Measurements from ENCODE around the gene HOXA13.
A peak's percentile ranks its signal among the peaks of the same experiment; 100 is the strongest.

Gene HOXA13

GRCh38 chr7:27193335-27194001, 6.4 kb downstream of the HOXA13 start:
- no peaks in the 10 kb centered on the region for H3K9me3 ChIP-seq (ENCODE audit: control insufficient read depth, insufficient read depth, low read length)
- H3K4me1 ChIP-seq (ENCODE audit: control insufficient read depth, insufficient read depth, low read length) = no peaks in the 10 kb centered on the region
- peak overlapping the region; percentile 20 for H3K4me3 ChIP-seq (ENCODE audit: low read depth, low read length)
- no peaks in the 10 kb centered on the region for H3K36me3 ChIP-seq (ENCODE audit: control insufficient read depth, insufficient read depth, low read length)
- H3K9ac ChIP-seq (ENCODE audit: low read depth, low read length) = no peak overlapping the region
- H3K27me3 ChIP-seq (ENCODE audit: control insufficient read depth, insufficient read depth, low read length) = peaks cover 100% of the 10 kb centered on the region

GRCh38 chr7:27192546-27193334, 7.2 kb downstream of the HOXA13 start:
- H3K9ac ChIP-seq (ENCODE audit: low read depth, low read length) = no peak overlapping the region
- peak overlapping the region; percentile 20 for H3K4me3 ChIP-seq (ENCODE audit: low read depth, low read length)
- no peaks in the 10 kb centered on the region for H3K36me3 ChIP-seq (ENCODE audit: control insufficient read depth, insufficient read depth, low read length)
- peaks cover 100% of the 10 kb centered on the region for H3K27me3 ChIP-seq (ENCODE audit: control insufficient read depth, insufficient read depth, low read length)
- no peaks in the 10 kb centered on the region for H3K4me1 ChIP-seq (ENCODE audit: control insufficient read depth, insufficient read depth, low read length)
- H3K9me3 ChIP-seq (ENCODE audit: control insufficient read depth, insufficient read depth, low read length) = no peaks in the 10 kb centered on the region

GRCh38 chr7:27191833-27192545, 7.9 kb downstream of the HOXA13 start:
- H3K9me3 ChIP-seq (ENCODE audit: control insufficient read depth, insufficient read depth, low read length) = no peaks in the 10 kb centered on the region
- peaks cover 3% of the 10 kb centered on the region for H3K4me1 ChIP-seq (ENCODE audit: control insufficient read depth, insufficient read depth, low read length)
- no peak overlapping the region for H3K9ac ChIP-seq (ENCODE audit: low read depth, low read length)
- peak overlapping the region; percentile 26 for H3K4me3 ChIP-seq (ENCODE audit: low read depth, low read length)
- peaks cover 100% of the 10 kb centered on the region for H3K27me3 ChIP-seq (ENCODE audit: control insufficient read depth, insufficient read depth, low read length)
- H3K36me3 ChIP-seq (ENCODE audit: control insufficient read depth, insufficient read depth, low read length) = no peaks in the 10 kb centered on the region

DNA sequence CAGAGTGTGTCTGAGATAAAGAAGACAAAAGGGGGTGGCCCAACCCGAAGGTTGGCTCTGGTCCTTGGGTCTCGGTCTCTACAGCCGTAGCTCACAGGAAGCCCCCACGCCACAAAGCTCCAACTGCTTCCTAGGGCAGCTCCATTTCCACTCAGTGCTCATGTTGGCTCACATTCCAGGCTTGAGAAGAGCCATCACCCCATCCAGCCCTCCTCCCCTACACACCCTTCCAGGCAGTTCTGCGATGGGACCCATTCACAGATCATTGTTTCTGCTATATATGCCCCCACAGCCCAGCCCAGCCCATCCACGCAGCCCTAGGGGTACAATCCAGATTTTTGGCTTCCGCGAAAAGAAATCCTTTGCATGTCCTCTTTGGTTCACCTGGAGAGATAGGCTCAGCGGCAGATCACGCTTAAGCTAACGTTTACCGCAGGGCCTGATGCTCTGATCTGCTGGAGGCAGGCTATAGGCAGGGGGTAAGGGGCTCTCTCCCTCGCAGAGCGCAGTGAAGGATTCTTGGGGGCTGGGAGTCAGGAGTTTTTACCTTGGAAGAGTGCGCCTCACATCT, 8.6 kb downstream of the HOXA13 start:
- no peaks in the 10 kb centered on the region for H3K9me3 ChIP-seq (ENCODE audit: control insufficient read depth, insufficient read depth, low read length)
- H3K9ac ChIP-seq (ENCODE audit: low read depth, low read length) = no peak overlapping the region
- no peaks in the 10 kb centered on the region for H3K36me3 ChIP-seq (ENCODE audit: control insufficient read depth, insufficient read depth, low read length)
- H3K27me3 ChIP-seq (ENCODE audit: control insufficient read depth, insufficient read depth, low read length) = peaks cover 100% of the 10 kb centered on the region
- H3K4me1 ChIP-seq (ENCODE audit: control insufficient read depth, insufficient read depth, low read length) = peaks cover 5% of the 10 kb centered on the region
- peak overlapping the region; percentile 26 for H3K4me3 ChIP-seq (ENCODE audit: low read depth, low read length)

DNA sequence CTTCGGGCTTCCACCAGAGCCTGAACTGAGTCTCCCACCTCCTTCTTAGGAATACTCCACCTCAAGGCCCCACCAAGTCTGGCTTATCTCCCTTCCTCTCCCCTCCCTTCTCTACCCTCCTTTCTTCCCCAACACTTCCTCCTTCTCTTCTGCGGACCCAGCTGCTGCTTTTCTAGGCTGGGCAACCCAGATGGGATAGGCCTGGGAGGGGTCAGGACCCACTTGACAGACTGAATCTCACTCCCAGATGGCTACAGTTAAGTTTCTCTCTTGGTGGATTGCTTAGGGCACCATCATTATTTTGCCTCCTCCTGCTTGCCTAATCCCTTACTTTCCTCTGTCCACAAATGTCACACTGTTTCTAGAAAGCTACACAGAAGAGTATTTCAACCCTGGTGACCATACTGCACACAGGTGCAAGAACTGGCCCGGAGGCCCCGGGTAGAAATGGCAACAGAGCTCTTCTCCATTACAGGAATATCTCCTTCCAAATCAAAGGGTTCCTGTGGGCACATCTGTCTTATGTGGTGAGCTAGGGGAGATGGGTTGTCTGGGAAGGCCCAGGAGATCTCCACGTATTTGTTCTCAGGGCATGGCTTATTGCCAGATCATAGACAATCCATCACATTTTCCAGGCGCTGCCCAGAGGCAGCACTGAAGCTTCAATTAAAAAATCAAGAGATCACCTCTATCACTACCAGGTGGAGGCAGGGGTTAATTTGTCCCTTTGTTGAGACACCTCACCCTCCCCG, 9.7 kb downstream of the HOXA13 start:
- Histone ChIP-seq H3K4me1 (ENCODE audit: control insufficient read depth, insufficient read depth, low read length) (peaks cover 8% of the 10 kb centered on the region), H3K36me3 (ENCODE audit: control insufficient read depth, insufficient read depth, low read length) (no peaks in the 10 kb centered on the region), H3K4me3 (ENCODE audit: low read depth, low read length) (peak overlapping the region; percentile 26), H3K27me3 (ENCODE audit: control insufficient read depth, insufficient read depth, low read length) (peaks cover 100% of the 10 kb centered on the region), H3K9me3 (ENCODE audit: control insufficient read depth, insufficient read depth, low read length) (no peaks in the 10 kb centered on the region), H3K9ac (ENCODE audit: low read depth, low read length) (no peak overlapping the region)

DNA sequence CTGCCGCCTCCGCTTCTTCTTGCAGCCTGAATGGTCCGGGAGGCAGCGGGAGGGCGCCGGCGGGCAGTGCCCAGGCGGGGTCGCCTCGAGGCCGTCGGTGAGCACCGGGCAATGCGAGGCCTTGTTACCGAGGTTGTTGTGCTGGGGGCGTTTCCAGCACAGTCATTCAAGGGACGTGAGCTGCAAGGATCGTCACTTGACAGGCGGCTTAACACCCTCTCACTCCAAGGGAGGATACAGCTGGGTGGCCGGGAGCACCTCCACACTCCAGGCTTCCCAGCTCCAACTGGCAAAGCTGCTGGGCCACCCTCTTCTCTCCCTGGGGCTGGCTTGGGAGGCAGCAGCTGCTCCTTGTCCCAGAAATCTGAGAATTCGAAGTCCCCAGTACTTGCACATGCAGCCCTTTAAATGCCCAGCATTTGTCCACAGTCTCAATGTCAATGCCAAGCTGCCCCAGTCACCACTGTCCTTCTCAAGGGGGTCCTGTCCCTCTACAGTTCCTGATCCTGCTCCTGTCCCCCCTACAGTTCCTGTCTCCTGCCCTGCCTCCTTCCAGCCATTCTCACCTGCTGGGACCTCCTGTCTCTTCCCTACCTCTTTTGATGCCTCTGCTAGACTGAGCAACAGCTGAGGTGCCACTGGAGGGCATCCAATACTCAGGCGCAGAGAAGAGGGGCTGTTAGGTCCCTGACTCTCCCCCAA, 10.4 kb downstream of the HOXA13 start:
- H3K9me3 ChIP-seq (ENCODE audit: control insufficient read depth, insufficient read depth, low read length) = no peaks in the 10 kb centered on the region
- peak overlapping the region; percentile 26 for H3K4me3 ChIP-seq (ENCODE audit: low read depth, low read length)
- peaks cover 8% of the 10 kb centered on the region for H3K4me1 ChIP-seq (ENCODE audit: control insufficient read depth, insufficient read depth, low read length)
- no peaks in the 10 kb centered on the region for H3K36me3 ChIP-seq (ENCODE audit: control insufficient read depth, insufficient read depth, low read length)
- no peak overlapping the region for H3K9ac ChIP-seq (ENCODE audit: low read depth, low read length)
- peaks cover 100% of the 10 kb centered on the region for H3K27me3 ChIP-seq (ENCODE audit: control insufficient read depth, insufficient read depth, low read length)

- peak overlapping the region; percentile 43 for H3K4me3 ChIP-seq (ENCODE audit: low read depth, low read length)
- no peaks in the 10 kb centered on the region for H3K36me3 ChIP-seq (ENCODE audit: control insufficient read depth, insufficient read depth, low read length)
- H3K9ac ChIP-seq (ENCODE audit: low read depth, low read length) = no peak overlapping the region
- H3K9me3 ChIP-seq (ENCODE audit: control insufficient read depth, insufficient read depth, low read length) = no peaks in the 10 kb centered on the region
- H3K4me1 ChIP-seq (ENCODE audit: control insufficient read depth, insufficient read depth, low read length) = peaks cover 8% of the 10 kb centered on the region
- peaks cover 99% of the 10 kb centered on the region for H3K27me3 ChIP-seq (ENCODE audit: control insufficient read depth, insufficient read depth, low read length)
These were observed 11.3 kb downstream of the HOXA13 start for GRCh38 chr7:27188386-27189294.

DNA sequence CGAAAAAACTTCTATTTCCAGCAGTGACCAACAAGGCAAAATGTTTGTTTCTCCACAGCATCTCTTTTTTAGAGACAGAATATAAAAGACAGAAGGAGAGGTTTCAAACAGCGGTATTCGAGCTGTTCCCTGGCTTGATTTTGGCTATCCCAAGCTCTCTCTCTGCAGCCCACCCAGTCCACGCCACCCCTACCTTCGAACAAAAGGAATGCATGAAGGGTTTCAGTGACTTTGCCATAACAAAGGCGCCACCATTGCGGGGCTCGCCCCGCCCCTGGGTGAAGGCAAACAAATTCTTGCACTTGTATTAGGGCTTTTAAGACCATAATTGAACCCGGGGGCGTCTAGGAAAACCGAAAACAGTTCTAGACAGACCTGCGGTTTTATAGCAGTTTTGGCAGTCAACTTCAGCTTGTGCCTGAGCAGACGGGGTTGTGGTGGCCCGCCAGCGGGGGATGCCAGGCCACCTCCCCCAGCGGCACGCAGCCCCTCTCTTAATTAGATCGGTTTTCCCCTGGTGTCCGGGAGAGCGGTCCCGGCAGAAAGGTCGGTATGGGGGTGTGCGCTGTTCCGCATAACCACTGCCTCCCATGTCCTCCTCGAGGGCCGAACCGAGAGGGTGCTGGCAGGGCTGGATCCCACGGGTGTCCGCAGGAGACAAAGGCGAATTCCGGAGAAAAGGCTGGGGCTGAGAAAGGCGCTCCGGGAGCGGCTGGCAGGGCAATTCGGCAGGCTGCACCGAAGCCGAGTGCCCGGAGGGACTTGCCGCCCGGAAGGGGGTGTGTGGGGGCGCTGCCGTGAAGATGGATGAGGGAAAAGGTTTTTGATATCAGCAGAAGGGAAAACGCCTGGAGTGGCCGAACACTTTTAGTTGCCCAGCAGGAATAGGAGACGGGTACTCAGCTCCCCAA, 12.2 kb downstream of the HOXA13 start:
- H3K27me3 ChIP-seq (ENCODE audit: control insufficient read depth, insufficient read depth, low read length) = peaks cover 99% of the 10 kb centered on the region
- H3K9me3 ChIP-seq (ENCODE audit: control insufficient read depth, insufficient read depth, low read length) = no peaks in the 10 kb centered on the region
- H3K36me3 ChIP-seq (ENCODE audit: control insufficient read depth, insufficient read depth, low read length) = no peaks in the 10 kb centered on the region
- no peak overlapping the region for H3K9ac ChIP-seq (ENCODE audit: low read depth, low read length)
- peaks cover 8% of the 10 kb centered on the region for H3K4me1 ChIP-seq (ENCODE audit: control insufficient read depth, insufficient read depth, low read length)
- peak overlapping the region; percentile 43 for H3K4me3 ChIP-seq (ENCODE audit: low read depth, low read length)

DNA sequence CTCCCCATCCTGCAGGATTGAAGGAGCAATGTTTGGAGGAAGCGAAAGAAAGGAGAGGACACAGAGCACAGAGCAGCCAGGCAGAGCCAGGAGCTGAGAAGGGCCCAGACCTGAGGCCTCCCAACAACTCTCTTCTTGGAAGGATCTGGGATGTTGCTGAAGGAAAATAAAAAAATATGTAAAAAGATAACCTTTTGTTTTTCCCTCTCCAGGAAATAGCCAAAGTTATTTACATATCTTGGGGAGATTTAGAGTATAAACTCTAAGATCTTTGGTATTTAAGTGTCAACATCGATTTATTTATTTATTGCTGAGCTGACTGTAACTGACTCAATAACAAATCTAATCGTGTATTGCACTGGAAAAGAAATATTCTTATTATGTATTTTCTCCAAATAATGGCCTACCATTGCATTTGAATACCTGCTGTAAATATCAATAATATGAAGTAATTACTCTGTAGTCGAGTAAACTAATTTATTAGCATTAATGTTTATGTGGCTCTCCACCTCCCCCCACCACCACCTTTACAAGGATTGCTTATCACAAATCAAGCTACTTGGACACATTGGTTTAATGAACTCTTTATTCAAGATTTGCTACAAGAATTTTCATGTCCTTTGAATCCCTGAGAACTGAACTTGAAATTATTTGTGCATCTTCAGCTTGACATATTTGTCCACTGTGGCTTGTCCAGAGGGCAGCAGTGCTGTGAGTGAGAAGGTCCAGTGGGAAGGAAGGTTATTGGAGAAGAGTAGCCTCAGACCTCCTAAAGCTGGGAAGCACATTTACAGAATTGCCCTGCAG, 13.0 kb downstream of the HOXA13 start:
- peak overlapping the region; percentile 26 for H3K4me3 ChIP-seq (ENCODE audit: low read depth, low read length)
- H3K4me1 ChIP-seq (ENCODE audit: control insufficient read depth, insufficient read depth, low read length) = peaks cover 8% of the 10 kb centered on the region
- H3K9ac ChIP-seq (ENCODE audit: low read depth, low read length) = no peak overlapping the region
- H3K27me3 ChIP-seq (ENCODE audit: control insufficient read depth, insufficient read depth, low read length) = peaks cover 99% of the 10 kb centered on the region
- H3K9me3 ChIP-seq (ENCODE audit: control insufficient read depth, insufficient read depth, low read length) = no peaks in the 10 kb centered on the region
- H3K36me3 ChIP-seq (ENCODE audit: control insufficient read depth, insufficient read depth, low read length) = no peaks in the 10 kb centered on the region
